ENCODE results near the gene TAS2R10.

The TAS2R10 gene, protein sequence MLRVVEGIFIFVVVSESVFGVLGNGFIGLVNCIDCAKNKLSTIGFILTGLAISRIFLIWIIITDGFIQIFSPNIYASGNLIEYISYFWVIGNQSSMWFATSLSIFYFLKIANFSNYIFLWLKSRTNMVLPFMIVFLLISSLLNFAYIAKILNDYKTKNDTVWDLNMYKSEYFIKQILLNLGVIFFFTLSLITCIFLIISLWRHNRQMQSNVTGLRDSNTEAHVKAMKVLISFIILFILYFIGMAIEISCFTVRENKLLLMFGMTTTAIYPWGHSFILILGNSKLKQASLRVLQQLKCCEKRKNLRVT

DNA sequence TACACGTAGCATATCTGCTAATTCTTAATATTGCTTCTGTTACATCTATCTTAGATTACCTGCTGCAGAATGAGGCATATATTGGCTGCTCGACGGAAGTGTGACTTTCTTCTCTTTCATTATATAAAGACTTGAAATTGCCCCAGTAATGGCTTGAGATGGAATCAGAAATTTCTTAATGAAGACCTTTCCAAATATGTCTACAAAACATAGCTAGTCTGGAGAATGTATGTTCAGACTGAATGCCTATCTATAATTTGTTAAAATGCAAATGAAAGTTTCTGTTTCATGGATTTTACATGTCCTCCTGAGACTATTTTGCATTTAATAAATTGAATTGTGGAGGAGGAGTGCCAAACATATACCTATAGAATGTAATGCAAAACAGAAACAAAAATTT is at the start of gene TAS2R10:
Gene TAS2R10 (minus strand): TSS at position 101 of the 400 bp plus-strand sequence. CDS start 89 bp downstream, at position 12.
- Histone ChIP-seq H3K27ac (ENCODE audit: low read depth, low read length) (no peak within 1 kb of the TSS), H3K9ac (ENCODE audit: low read depth, low read length) (no peak within 1 kb of the TSS), H3K4me3 (ENCODE audit: low read depth, low read length) (no peak within 1 kb of the TSS), H3K27me3 (ENCODE audit: control insufficient read depth, insufficient read depth, low read length) (no peaks in the 10 kb centered on the region), H3K4me1 (ENCODE audit: control insufficient read depth, insufficient read depth, low read length) (no peaks in the 10 kb centered on the region), H3K36me3 (ENCODE audit: control insufficient read depth, insufficient read depth, low read length) (no peaks in the 10 kb centered on the region), H3K9me3 (ENCODE audit: control insufficient read depth, insufficient read depth, low read length) (no peaks in the 10 kb centered on the region)

GRCh38 chr12:10873378-10873777 is 47.2 kb upstream of the TAS2R10 start:
- Histone ChIP-seq H3K27me3 (ENCODE audit: control insufficient read depth, insufficient read depth, low read length) (no peaks in the 10 kb centered on the region), H3K4me3 (ENCODE audit: low read depth, low read length) (no peak overlapping the region), H3K9me3 (ENCODE audit: control insufficient read depth, insufficient read depth, low read length) (no peaks in the 10 kb centered on the region), H3K27ac (ENCODE audit: low read depth, low read length) (no peak overlapping the region), H3K4me1 (ENCODE audit: control insufficient read depth, insufficient read depth, low read length) (no peaks in the 10 kb centered on the region), H3K9ac (ENCODE audit: low read depth, low read length) (no peak overlapping the region), H3K36me3 (ENCODE audit: control insufficient read depth, insufficient read depth, low read length) (no peaks in the 10 kb centered on the region; the same call in 1 of the 2 replicates)

GRCh38 chr12:10867381-10867780 is 41.2 kb upstream of the TAS2R10 start:
- Histone ChIP-seq H3K4me1 (ENCODE audit: control insufficient read depth, insufficient read depth, low read length) (no peaks in the 10 kb centered on the region), H3K27ac (ENCODE audit: low read depth, low read length) (no peak overlapping the region), H3K9me3 (ENCODE audit: control insufficient read depth, insufficient read depth, low read length) (no peaks in the 10 kb centered on the region), H3K36me3 (ENCODE audit: control insufficient read depth, insufficient read depth, low read length) (no peaks in the 10 kb centered on the region), H3K4me3 (ENCODE audit: low read depth, low read length) (no peak overlapping the region), H3K27me3 (ENCODE audit: control insufficient read depth, insufficient read depth, low read length) (no peaks in the 10 kb centered on the region), H3K9ac (ENCODE audit: low read depth, low read length) (no peak overlapping the region)

- Histone ChIP-seq H3K9ac (ENCODE audit: low read depth, low read length) (no peak overlapping the region), H3K9me3 (ENCODE audit: control insufficient read depth, insufficient read depth, low read length) (0 out of 2 replicates have a peak, but pooled peaks cover 1% of the 10 kb centered on the region), H3K4me1 (ENCODE audit: control insufficient read depth, insufficient read depth, low read length) (no peaks in the 10 kb centered on the region), H3K27ac (ENCODE audit: low read depth, low read length) (no peak overlapping the region), H3K27me3 (ENCODE audit: control insufficient read depth, insufficient read depth, low read length) (no peaks in the 10 kb centered on the region), H3K4me3 (ENCODE audit: low read depth, low read length) (no peak overlapping the region), H3K36me3 (ENCODE audit: control insufficient read depth, insufficient read depth, low read length) (no peaks in the 10 kb centered on the region)
Measured at GRCh38 chr12:10863512-10864218, 37.5 kb upstream of the TAS2R10 start.

DNA sequence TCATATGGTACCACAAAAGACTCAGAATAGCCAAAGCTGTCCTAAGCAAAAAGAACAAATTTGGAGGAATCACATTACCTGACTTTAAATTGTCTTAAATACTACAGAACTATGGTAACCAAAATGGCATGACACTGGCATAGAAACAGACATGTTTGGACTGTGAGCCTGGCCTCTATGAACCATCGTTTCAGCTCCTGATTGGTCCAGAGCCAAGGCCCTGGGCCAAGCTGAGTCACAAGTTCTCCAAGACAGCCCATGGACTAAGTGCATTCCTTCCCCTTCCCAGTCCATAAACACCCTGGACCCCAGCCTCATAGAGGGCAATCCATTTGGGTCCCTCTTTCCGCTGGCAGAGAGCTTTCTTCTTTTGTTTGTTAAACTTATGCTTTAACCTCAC is 35.2 kb upstream of the TAS2R10 start:
- Histone ChIP-seq H3K27ac (ENCODE audit: low read depth, low read length) (no peak overlapping the region), H3K4me1 (ENCODE audit: control insufficient read depth, insufficient read depth, low read length) (no peaks in the 10 kb centered on the region), H3K4me3 (ENCODE audit: low read depth, low read length) (no peak overlapping the region), H3K9ac (ENCODE audit: low read depth, low read length) (no peak overlapping the region), H3K36me3 (ENCODE audit: control insufficient read depth, insufficient read depth, low read length) (no peaks in the 10 kb centered on the region), H3K9me3 (ENCODE audit: control insufficient read depth, insufficient read depth, low read length) (peaks cover 14% of the 10 kb centered on the region), H3K27me3 (ENCODE audit: control insufficient read depth, insufficient read depth, low read length) (no peaks in the 10 kb centered on the region)

DNA sequence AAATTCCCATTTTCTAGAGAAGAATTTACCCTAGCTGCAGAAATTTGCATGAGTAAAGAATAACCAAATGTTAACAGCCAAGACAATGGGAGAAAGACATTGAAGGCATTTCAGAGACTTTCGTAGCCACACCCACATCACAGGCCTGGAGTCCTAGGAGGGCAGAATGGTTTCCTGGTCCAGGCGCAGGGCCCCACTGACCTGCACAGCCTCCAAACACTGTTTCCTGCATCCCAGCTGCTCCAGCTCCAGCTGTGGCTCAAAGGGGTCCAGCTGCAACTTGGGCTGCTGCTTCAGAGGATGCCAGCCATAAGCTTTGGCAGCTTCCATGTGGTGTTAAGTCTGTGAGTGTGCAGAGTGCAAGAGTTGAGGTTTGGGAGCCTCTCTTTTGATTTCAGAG is 29.6 kb upstream of the TAS2R10 start:
- Histone ChIP-seq H3K36me3 (ENCODE audit: control insufficient read depth, insufficient read depth, low read length) (no peaks in the 10 kb centered on the region), H3K4me3 (ENCODE audit: low read depth, low read length) (no peak overlapping the region), H3K27me3 (ENCODE audit: control insufficient read depth, insufficient read depth, low read length) (no peaks in the 10 kb centered on the region), H3K9ac (ENCODE audit: low read depth, low read length) (no peak overlapping the region), H3K4me1 (ENCODE audit: control insufficient read depth, insufficient read depth, low read length) (no peaks in the 10 kb centered on the region), H3K27ac (ENCODE audit: low read depth, low read length) (no peak overlapping the region), H3K9me3 (ENCODE audit: control insufficient read depth, insufficient read depth, low read length) (peaks cover 26% of the 10 kb centered on the region)

DNA sequence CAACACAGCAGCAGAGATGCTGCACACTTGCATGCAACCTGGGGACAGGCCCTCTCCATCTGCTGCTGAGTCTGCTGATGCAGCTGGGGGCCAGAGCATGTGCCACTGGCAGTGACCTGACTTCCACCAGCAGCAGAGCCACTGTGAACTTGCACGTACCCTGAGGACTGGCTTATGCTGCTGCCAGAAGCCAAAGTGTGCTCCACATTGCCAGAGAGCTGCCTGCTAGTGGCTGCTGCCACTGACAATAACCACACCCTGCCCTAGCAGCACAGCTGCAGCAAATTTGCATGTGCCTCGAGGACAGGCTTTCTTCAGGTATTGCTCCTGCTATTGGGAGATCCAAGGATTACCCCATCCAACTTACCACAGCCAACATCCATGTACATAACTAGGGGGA is 27.6 kb upstream of the TAS2R10 start:
- Histone ChIP-seq H3K27me3 (ENCODE audit: control insufficient read depth, insufficient read depth, low read length) (no peaks in the 10 kb centered on the region), H3K36me3 (ENCODE audit: control insufficient read depth, insufficient read depth, low read length) (no peaks in the 10 kb centered on the region), H3K4me1 (ENCODE audit: control insufficient read depth, insufficient read depth, low read length) (no peaks in the 10 kb centered on the region), H3K27ac (ENCODE audit: low read depth, low read length) (no peak overlapping the region), H3K9me3 (ENCODE audit: control insufficient read depth, insufficient read depth, low read length) (peaks cover 26% of the 10 kb centered on the region), H3K4me3 (ENCODE audit: low read depth, low read length) (no peak overlapping the region), H3K9ac (ENCODE audit: low read depth, low read length) (no peak overlapping the region)

GRCh38 chr12:10851243-10851858 is 25.2 kb upstream of the TAS2R10 start:
- H3K4me1 ChIP-seq (ENCODE audit: control insufficient read depth, insufficient read depth, low read length): no peaks in the 10 kb centered on the region
- no peak overlapping the region for H3K27ac ChIP-seq (ENCODE audit: low read depth, low read length)
- peaks cover 12% of the 10 kb centered on the region for H3K9me3 ChIP-seq (ENCODE audit: control insufficient read depth, insufficient read depth, low read length)
- no peaks in the 10 kb centered on the region for H3K27me3 ChIP-seq (ENCODE audit: control insufficient read depth, insufficient read depth, low read length)
- no peak overlapping the region for H3K4me3 ChIP-seq (ENCODE audit: low read depth, low read length)
- no peaks in the 10 kb centered on the region for H3K36me3 ChIP-seq (ENCODE audit: control insufficient read depth, insufficient read depth, low read length)
- no peak overlapping the region for H3K9ac ChIP-seq (ENCODE audit: low read depth, low read length)

GRCh38 chr12:10849425-10849878 is 23.3 kb upstream of the TAS2R10 start, which contains the start of gene PRR4:
Gene PRR4, minus strand, starts transcription at chr12:10849475. Its CDS starts 38 bp downstream, at chr12:10849437.
- Histone ChIP-seq H3K27ac (ENCODE audit: low read depth, low read length) (no peak within 1 kb of the TSS), H3K9me3 (ENCODE audit: control insufficient read depth, insufficient read depth, low read length) (no peaks in the 10 kb centered on the region), H3K27me3 (ENCODE audit: control insufficient read depth, insufficient read depth, low read length) (no peaks in the 10 kb centered on the region), H3K9ac (ENCODE audit: low read depth, low read length) (no peak within 1 kb of the TSS), H3K4me1 (ENCODE audit: control insufficient read depth, insufficient read depth, low read length) (no peaks in the 10 kb centered on the region), H3K36me3 (ENCODE audit: control insufficient read depth, insufficient read depth, low read length) (no peaks in the 10 kb centered on the region), H3K4me3 (ENCODE audit: low read depth, low read length) (no peak within 1 kb of the TSS)

GRCh38 chr12:10847744-10848143 is 21.6 kb upstream of the TAS2R10 start:
- Histone ChIP-seq H3K4me3 (ENCODE audit: low read depth, low read length) (no peak overlapping the region), H3K36me3 (ENCODE audit: control insufficient read depth, insufficient read depth, low read length) (no peaks in the 10 kb centered on the region), H3K9ac (ENCODE audit: low read depth, low read length) (no peak overlapping the region), H3K27ac (ENCODE audit: low read depth, low read length) (no peak overlapping the region), H3K27me3 (ENCODE audit: control insufficient read depth, insufficient read depth, low read length) (no peaks in the 10 kb centered on the region), H3K4me1 (ENCODE audit: control insufficient read depth, insufficient read depth, low read length) (peaks cover 7% of the 10 kb centered on the region; the same call in 1 of the 2 replicates), H3K9me3 (ENCODE audit: control insufficient read depth, insufficient read depth, low read length) (no peaks in the 10 kb centered on the region)

- no peaks in the 10 kb centered on the region for H3K9me3 ChIP-seq (ENCODE audit: control insufficient read depth, insufficient read depth, low read length)
- H3K9ac ChIP-seq (ENCODE audit: low read depth, low read length): no peak overlapping the region
- H3K27me3 ChIP-seq (ENCODE audit: control insufficient read depth, insufficient read depth, low read length): no peaks in the 10 kb centered on the region
- peaks cover 13% of the 10 kb centered on the region for H3K4me1 ChIP-seq (ENCODE audit: control insufficient read depth, insufficient read depth, low read length)
- no peak overlapping the region for H3K4me3 ChIP-seq (ENCODE audit: low read depth, low read length)
- no peaks in the 10 kb centered on the region for H3K36me3 ChIP-seq (ENCODE audit: control insufficient read depth, insufficient read depth, low read length)
- no peak overlapping the region for H3K27ac ChIP-seq (ENCODE audit: low read depth, low read length)
Measured at GRCh38 chr12:10842862-10843261, 16.7 kb upstream of the TAS2R10 start.
